Stimulated activated CD4-positive, alpha-beta T cell treated with anti-CD3 and anti-CD28 coated beads, Interleukin-15, amount 100 ng/mL, for 1 hour (primary cell): Measurements from ENCODE around the gene SLC47A2.

Experiments used
- DNase-seq, 2 donors: peaks; one replicate each; pipeline ENCODE4 v3.0.0-alpha.2; 2020; ENCODE audit warnings: low read depth in 1 of 2, low spot score in 1 of 2

Gene SLC47A2

DNA sequence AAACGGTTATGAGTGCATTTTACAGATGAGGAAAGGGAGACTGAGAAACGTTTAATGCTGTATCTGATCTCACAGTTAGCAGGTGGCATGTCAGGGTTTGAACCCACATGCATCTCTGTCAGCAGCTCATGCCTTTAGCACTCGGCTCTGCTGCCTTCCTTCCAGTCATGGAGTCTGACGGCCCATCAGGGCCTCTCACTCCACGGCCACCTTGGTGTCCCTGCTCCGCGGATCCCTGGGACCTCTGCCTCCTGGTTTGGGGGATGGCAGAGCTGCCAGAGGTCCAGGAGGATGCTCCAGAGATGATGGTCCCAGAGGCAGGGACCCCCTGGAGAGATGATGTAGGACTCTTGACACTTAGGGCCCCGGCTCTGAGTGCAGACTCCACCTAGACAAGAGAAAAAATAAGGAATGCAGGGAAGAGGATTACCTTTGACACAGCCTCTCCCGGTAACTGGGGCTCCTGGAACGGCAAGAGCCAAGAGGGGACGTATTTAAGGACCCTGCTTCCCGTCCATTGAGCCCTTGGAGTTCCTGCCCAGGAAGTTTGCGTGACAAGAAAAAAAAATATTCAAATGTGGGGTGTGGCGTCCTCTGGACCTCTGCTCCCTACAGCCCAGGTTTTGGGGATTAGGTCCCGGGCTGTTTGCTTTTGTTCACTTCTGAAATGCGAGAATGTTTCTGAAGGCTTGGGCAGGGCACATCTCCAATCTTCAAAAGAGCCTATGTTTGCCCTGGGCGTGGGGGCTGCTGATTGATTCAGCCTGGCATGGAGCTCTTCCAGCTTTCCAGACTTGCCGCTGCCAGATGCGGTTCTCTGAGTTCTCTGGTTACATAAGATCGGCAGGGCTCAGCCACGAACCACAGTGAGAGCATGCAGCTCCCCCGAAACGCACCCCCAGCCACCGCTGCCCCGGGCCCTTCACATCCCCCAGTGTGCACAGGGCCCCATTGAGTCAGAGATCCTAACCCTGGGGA lies 31.7 kb upstream of the SLC47A2 start, which contains the start of gene ALDH3A1:
Gene ALDH3A1, minus strand, starts transcription at position 470 of the 978 bp plus-strand sequence. CDS start 3,169 bp downstream, outside the sequence.
- DNase-seq = no peak

GRCh38 chr17:19747159-19747719 lies 30.9 kb upstream of the SLC47A2 start:
- DNase-seq = no peak

DNA sequence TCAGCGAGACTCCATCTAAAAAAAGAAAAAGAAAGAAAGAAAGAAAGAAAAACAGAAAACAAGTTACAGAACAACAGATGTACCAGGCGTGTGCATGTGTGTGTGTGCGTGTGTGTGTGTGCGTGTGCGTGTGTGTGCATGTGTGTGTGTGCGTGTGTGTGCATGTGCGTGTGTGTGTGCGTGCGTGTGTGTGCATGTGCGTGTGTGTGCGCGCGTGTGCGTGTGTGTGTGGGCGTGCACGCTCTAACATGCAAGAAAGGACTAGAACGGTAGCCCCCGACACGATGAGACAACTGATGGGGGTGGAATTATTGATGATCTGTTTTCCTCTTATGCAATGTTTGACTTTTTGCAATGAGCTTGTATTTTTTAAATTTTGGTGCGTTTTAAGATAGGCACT lies 30.1 kb upstream of the SLC47A2 start:
- DNase-seq = no peak

- DNase-seq = peak; percentile 68 to 83
Measured at GRCh38 chr17:19744922-19745757, 28.8 kb upstream of the SLC47A2 start.

DNA sequence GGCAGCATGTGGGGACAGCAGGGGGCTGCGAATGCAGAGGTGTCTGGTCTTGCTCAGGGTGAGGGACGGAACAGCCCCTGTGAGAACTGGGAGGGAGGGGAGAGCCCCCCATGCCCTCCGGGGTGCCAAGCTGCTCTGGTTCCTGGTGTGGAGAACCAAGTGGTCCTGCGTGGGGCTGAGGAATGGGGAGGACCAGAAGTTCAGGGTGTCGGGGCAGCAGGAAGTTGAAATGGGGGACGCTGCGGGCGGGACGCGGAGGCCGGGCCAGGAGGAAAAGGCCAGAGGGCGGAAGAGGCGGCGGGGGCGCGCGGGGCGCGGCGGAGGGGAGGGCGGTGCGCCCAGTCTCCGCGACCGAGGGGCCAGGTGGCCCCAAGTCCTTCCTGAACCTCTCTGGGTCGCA lies 28.1 kb upstream of the SLC47A2 start:
- DNase-seq = no peak

- DNase-seq = no peak
Measured at GRCh38 chr17:19743101-19744100, 27.0 kb upstream of the SLC47A2 start.

GRCh38 chr17:19742495-19742894 lies 26.1 kb upstream of the SLC47A2 start:
- no peak for DNase-seq

GRCh38 chr17:19741832-19742457 lies 25.6 kb upstream of the SLC47A2 start:
- no peak for DNase-seq

DNA sequence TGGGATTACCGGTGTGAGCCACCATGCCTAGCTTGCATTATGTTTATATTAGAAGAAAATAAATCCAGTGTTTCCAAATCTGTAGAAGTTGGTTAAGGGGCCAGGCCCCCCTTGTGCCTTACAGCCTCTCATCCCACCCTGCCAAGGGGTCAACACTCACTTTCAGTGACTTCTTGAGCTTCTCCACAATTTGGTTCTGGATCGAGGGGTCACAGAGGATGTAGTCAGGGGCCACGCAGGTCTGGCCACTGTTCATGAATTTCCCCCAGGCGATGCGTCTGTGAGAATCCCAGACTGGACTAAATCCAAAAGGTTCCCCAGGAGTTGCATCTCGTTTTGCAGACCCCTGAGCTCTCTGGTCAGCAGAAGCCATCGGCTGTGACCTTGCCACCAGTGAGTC lies 24.5 kb upstream of the SLC47A2 start:
- DNase-seq = no peak

GRCh38 chr17:19739241-19740201 lies 23.1 kb upstream of the SLC47A2 start:
- no peak for DNase-seq

- no peak for DNase-seq
Measured at GRCh38 chr17:19738757-19739156, 22.4 kb upstream of the SLC47A2 start.

GRCh38 chr17:19738073-19738449 lies 21.7 kb upstream of the SLC47A2 start:
- DNase-seq = no peak

DNA sequence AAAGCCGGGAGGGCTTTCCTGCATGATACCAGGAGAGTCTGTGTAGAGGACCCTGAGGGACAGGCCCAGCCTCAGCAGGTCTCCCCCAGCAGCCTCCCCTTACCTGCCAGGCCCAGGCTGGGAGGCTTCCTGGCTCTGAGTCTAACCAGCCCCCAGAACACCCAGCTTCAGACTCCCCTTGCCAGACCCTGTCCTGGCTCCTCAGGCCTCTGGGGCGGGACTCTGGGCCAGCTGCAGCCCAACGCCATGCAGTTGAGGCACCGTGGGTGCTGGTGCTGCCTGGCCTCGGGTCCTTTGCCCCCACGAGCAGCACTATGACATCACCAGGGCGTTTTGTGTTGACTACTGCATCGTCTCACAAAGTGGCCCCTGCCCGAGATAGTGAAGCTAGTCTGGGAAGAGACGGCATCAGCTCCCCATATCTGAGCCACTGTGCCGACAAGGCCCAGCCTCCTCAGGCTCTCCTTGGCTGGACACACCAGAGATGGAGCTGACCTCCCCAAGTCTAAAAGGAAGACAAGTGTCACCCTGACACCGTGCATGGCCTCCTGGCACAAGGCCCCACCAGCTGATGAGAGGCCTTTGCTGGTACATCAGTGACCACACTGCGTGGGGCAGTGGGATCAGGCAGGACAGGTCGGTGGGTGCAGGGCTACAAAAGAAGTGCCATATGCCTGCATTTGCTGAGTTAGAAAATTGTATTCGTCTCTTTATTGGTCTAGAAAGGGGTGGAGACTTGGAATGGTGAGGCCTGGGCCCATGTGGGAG lies 21.1 kb upstream of the SLC47A2 start:
- no peak for DNase-seq

DNA sequence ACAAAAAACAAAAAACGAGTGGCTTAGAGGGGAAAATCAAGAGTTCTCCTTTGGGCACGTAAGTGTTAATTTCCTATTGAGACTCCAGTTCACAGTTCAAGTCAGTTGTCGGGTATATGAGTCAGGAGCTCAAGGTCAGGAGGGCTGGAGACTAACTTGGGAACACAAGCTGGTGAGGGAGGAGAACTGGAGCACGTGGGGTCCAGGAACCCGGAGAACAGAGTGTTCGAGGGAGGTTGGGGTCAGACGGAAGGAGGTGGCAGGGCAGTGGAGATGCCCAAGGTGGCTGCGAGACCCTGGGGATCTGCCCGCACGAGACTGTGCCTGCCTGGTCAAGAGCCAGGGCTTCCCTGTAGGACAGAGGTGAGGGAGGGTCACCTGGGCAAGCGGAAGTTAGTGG lies 19.7 kb upstream of the SLC47A2 start:
- no peak for DNase-seq

- no peak for DNase-seq
Measured at GRCh38 chr17:19733953-19734526, 17.7 kb upstream of the SLC47A2 start.

- no peak for DNase-seq
Measured at GRCh38 chr17:19731626-19732025, 15.2 kb upstream of the SLC47A2 start.

- no peak for DNase-seq
Measured at GRCh38 chr17:19730843-19731242, 14.5 kb upstream of the SLC47A2 start.

DNA sequence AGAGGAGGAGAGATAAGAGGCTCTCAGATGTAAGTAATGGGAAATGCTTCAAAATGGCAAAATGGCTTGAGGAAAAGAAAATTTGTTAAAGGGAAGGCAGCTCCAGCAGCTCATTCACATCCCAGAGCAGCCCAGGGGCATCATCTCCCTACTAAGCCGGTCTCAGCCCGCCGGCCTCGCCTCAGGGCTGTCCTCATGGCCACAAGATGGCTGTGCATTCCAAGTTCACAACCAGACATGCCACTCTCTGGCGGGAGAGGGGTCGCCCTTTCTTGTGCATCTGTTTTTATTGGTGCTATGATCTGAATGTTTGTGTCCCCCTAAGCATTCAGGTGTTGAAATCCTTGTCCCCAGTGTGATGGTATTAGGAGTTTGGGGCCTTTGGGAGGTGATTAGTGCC lies 13.5 kb upstream of the SLC47A2 start:
- DNase-seq = no peak
